Trophoblast cell (in vitro differentiated cells and primary cell): Measurements from ENCODE around the gene TPD52L1.

Source experiments
- DNase-seq, 2 donors: peaks; one replicate each; pipeline ENCODE4 v3.0.0-alpha.2; 2016
- H2AFZ ChIP-seq: 2 replicates; pipeline ENCODE4 v1.6.1; 2013; ENCODE audit warnings: low read length, moderate library complexity, mild to moderate bottlenecking; ENCODE audit not compliant: insufficient read depth, poor library complexity
- H2AK5ac ChIP-seq: 2 replicates; pipeline ENCODE4 v1.6.1; 2013; ENCODE audit warnings: mild to moderate bottlenecking, low read length
- H2BK120ac ChIP-seq: 2 replicates; pipeline ENCODE4 v1.6.1; 2013; ENCODE audit warnings: low read length, mild to moderate bottlenecking, moderate library complexity; ENCODE audit not compliant: insufficient read depth, poor library complexity
- H2BK12ac ChIP-seq: 2 replicates; pipeline ENCODE4 v1.6.1; 2013; ENCODE audit warnings: mild to moderate bottlenecking, low read length, moderate library complexity
- H2BK5ac ChIP-seq: 2 replicates; pipeline ENCODE4 v1.6.1; 2013; ENCODE audit warnings: low read length, low read depth, moderate library complexity, mild to moderate bottlenecking; ENCODE audit not compliant: poor library complexity
- H3K14ac ChIP-seq: 2 replicates; pipeline ENCODE4 v1.6.1; 2013; ENCODE audit warnings: mild to moderate bottlenecking, low read length
- H3K18ac ChIP-seq: 2 replicates; pipeline ENCODE4 v1.6.1; 2013; ENCODE audit warnings: mild to moderate bottlenecking, low read length
- H3K23ac ChIP-seq: 2 replicates; pipeline ENCODE4 v1.6.1; 2013; ENCODE audit warnings: low read length
- H3K27ac ChIP-seq: 2 replicates; pipeline ENCODE4 v1.5.1; 2013; ENCODE audit warnings: low read depth, mild to moderate bottlenecking, inconsistent platforms, low read length, moderate library complexity
- H3K27me3 ChIP-seq: 2 replicates; pipeline ENCODE4 v1.6.1; 2013; ENCODE audit warnings: inconsistent platforms, mild to moderate bottlenecking, low read length, moderate library complexity; ENCODE audit not compliant: insufficient read depth
- H3K36me3 ChIP-seq, 2 experiments: 1 replicate in 1 of 2; 2 replicates in 1 of 2; pipeline ENCODE4 v1.6.1; 2013; ENCODE audit warnings: low read length in 2 of 2, mild to moderate bottlenecking in 2 of 2, moderate library complexity in 1 of 2; ENCODE audit not compliant: insufficient read depth in 2 of 2, control insufficient read depth in 1 of 2
- H3K4ac ChIP-seq: 2 replicates; pipeline ENCODE4 v1.6.1; 2013; ENCODE audit warnings: low read depth, mild to moderate bottlenecking, low read length, moderate library complexity
- H3K4me1 ChIP-seq, 2 experiments: 1 replicate in 1 of 2; 2 replicates in 1 of 2; pipeline ENCODE4 v1.6.1; 2013; ENCODE audit warnings: low read length in 2 of 2, mild to moderate bottlenecking in 2 of 2, moderate library complexity in 1 of 2; ENCODE audit not compliant: insufficient read depth in 2 of 2, control insufficient read depth in 1 of 2
- H3K4me2 ChIP-seq: 2 replicates; pipeline ENCODE4 v1.6.1; 2013; ENCODE audit warnings: inconsistent platforms, mild to moderate bottlenecking, low read length, moderate library complexity
- H3K4me3 ChIP-seq: 2 replicates; pipeline ENCODE4 v1.5.1; 2013; ENCODE audit warnings: mild to moderate bottlenecking, low read depth, low read length, inconsistent platforms
- H3K79me1 ChIP-seq: one replicate; pipeline ENCODE4 v1.6.1; 2013; ENCODE audit warnings: low read length
- H3K79me2 ChIP-seq: 2 replicates; pipeline ENCODE4 v1.6.1; 2013; ENCODE audit warnings: low read length, mild to moderate bottlenecking; ENCODE audit not compliant: control insufficient read depth, insufficient read depth, poor library complexity
- H3K9ac ChIP-seq: 2 replicates; pipeline ENCODE4 v1.6.1; 2013; ENCODE audit warnings: mild to moderate bottlenecking, low read length
- H3K9me3 ChIP-seq: 2 replicates; pipeline ENCODE4 v1.6.1; 2013; ENCODE audit warnings: low read depth, mild to moderate bottlenecking, control low read depth, inconsistent platforms, low read length; ENCODE audit not compliant: insufficient read depth
- H4K12ac ChIP-seq: 2 replicates; pipeline ENCODE4 v1.6.1; 2013; ENCODE audit warnings: low read depth, mild to moderate bottlenecking, low read length, moderate library complexity
- H4K8ac ChIP-seq: 2 replicates; pipeline ENCODE4 v1.6.1; 2013; ENCODE audit warnings: low read depth, mild to moderate bottlenecking, low read length, moderate library complexity
- H4K91ac ChIP-seq: one replicate; pipeline ENCODE4 v1.6.1; 2013; ENCODE audit warnings: low read depth, mild to moderate bottlenecking, low read length, moderate library complexity
- WGBS: extraction: QIAGEN DNeasy Blood & Tissue Kit; methylation state at CpG from one replicate; pipeline ENCODE4 v1.1.7; 2013; ENCODE audit warnings: missing lambda C conversion rate; ENCODE audit not compliant: insufficient read length, insufficient coverage; ENCODE audit errors: extremely low coverage; 5-methylcytosine and 5-hydroxymethylcytosine counted together

Gene TPD52L1

GRCh38 chr6:125169522-125169921, 15.9 kb downstream of the TPD52L1 start:
- Histone ChIP-seq H3K4me2 (no peak overlapping the region), H3K4me3 (no peak overlapping the region), H3K9ac (no peak overlapping the region), H2AFZ (no peak overlapping the region), H2BK12ac (no peak overlapping the region), H4K91ac (no peak overlapping the region), H4K12ac (no peak overlapping the region), H3K4ac (no peak overlapping the region), H3K79me2 (no peaks in the 10 kb centered on the region), H3K23ac (no peak overlapping the region), H3K79me1 (no peaks in the 10 kb centered on the region), H3K4me1 (no peaks in the 10 kb centered on the region), H2BK5ac (no peak overlapping the region), H4K8ac (no peak overlapping the region), H3K27ac (no peak overlapping the region), H3K14ac (no peak overlapping the region), H3K36me3 (no peaks in the 10 kb centered on the region), H3K9me3 (no peaks in the 10 kb centered on the region), H3K27me3 (no peaks in the 10 kb centered on the region), H3K18ac (no peak overlapping the region), H2AK5ac (no peak overlapping the region), H2BK120ac (no peak overlapping the region)
- no peak for DNase-seq
- no CpG with 5 or more reads among the region's 3 CpGs for WGBS

GRCh38 chr6:125170376-125170775, 16.8 kb downstream of the TPD52L1 start:
- H3K14ac ChIP-seq, result no peak overlapping the region
- no peak overlapping the region for H4K12ac ChIP-seq
- H3K9ac ChIP-seq, result no peak overlapping the region
- no peak overlapping the region for H4K91ac ChIP-seq
- no peaks in the 10 kb centered on the region for H3K79me2 ChIP-seq
- no peak overlapping the region for H3K4me3 ChIP-seq
- no peaks in the 10 kb centered on the region for H3K27me3 ChIP-seq
- H3K23ac ChIP-seq, result no peak overlapping the region
- no CpG with 5 or more reads among the region's 1 CpG for WGBS
- H3K4me2 ChIP-seq, result no peak overlapping the region
- H3K79me1 ChIP-seq, result no peaks in the 10 kb centered on the region
- H3K36me3 ChIP-seq, result no peaks in the 10 kb centered on the region
- no peak overlapping the region for H2AFZ ChIP-seq
- H3K18ac ChIP-seq, result no peak overlapping the region
- no peak overlapping the region for H2BK5ac ChIP-seq
- no peaks in the 10 kb centered on the region for H3K4me1 ChIP-seq
- no peak overlapping the region for H3K4ac ChIP-seq
- DNase-seq, result no peak
- no peak overlapping the region for H2AK5ac ChIP-seq
- no peak overlapping the region for H2BK12ac ChIP-seq
- H3K27ac ChIP-seq, result no peak overlapping the region
- H2BK120ac ChIP-seq, result no peak overlapping the region
- no peaks in the 10 kb centered on the region for H3K9me3 ChIP-seq
- H4K8ac ChIP-seq, result no peak overlapping the region

GRCh38 chr6:125173341-125174095, 19.9 kb downstream of the TPD52L1 start:
- Histone ChIP-seq H2BK5ac (no peak overlapping the region), H2AFZ (no peak overlapping the region), H3K27ac (no peak overlapping the region), H2AK5ac (no peak overlapping the region), H3K18ac (no peak overlapping the region), H3K9ac (no peak overlapping the region), H3K79me2 (no peaks in the 10 kb centered on the region), H3K4me1 (no peaks in the 10 kb centered on the region), H3K4me3 (no peak overlapping the region), H3K4me2 (no peak overlapping the region), H3K79me1 (no peaks in the 10 kb centered on the region), H4K8ac (no peak overlapping the region), H3K23ac (no peak overlapping the region), H4K12ac (no peak overlapping the region), H3K9me3 (no peaks in the 10 kb centered on the region), H2BK12ac (no peak overlapping the region), H2BK120ac (no peak overlapping the region), H3K36me3 (no peaks in the 10 kb centered on the region), H4K91ac (no peak overlapping the region), H3K4ac (no peak overlapping the region), H3K14ac (no peak overlapping the region), H3K27me3 (no peaks in the 10 kb centered on the region)
- DNase-seq, result no peak
- no CpG with 5 or more reads among the region's 6 CpGs for WGBS

GRCh38 chr6:125174626-125175025, 21.1 kb downstream of the TPD52L1 start:
- no peak overlapping the region for H2BK12ac ChIP-seq
- no peak overlapping the region for H3K4me2 ChIP-seq
- no peaks in the 10 kb centered on the region for H3K27me3 ChIP-seq
- H2AK5ac ChIP-seq, result no peak overlapping the region
- H4K91ac ChIP-seq, result no peak overlapping the region
- H3K9ac ChIP-seq, result no peak overlapping the region
- no peak for DNase-seq
- no peak overlapping the region for H3K23ac ChIP-seq
- no peaks in the 10 kb centered on the region for H3K9me3 ChIP-seq
- H3K4me1 ChIP-seq, result no peaks in the 10 kb centered on the region
- no peak overlapping the region for H4K12ac ChIP-seq
- no peaks in the 10 kb centered on the region for H3K79me1 ChIP-seq
- H3K27ac ChIP-seq, result no peak overlapping the region
- no peak overlapping the region for H3K4me3 ChIP-seq
- no peaks in the 10 kb centered on the region for H3K36me3 ChIP-seq
- H2AFZ ChIP-seq, result no peak overlapping the region
- no peak overlapping the region for H3K18ac ChIP-seq
- H2BK5ac ChIP-seq, result no peak overlapping the region
- H3K79me2 ChIP-seq, result no peaks in the 10 kb centered on the region
- H2BK120ac ChIP-seq, result no peak overlapping the region
- no peak overlapping the region for H4K8ac ChIP-seq
- H3K14ac ChIP-seq, result no peak overlapping the region
- no peak overlapping the region for H3K4ac ChIP-seq
- no CpG with 5 or more reads among the region's 1 CpG for WGBS
